Central memory CD8-positive, alpha-beta T cell (primary cell): ENCODE data around the gene ATCAY.
"Not testable (repeated sequence)": the region's sequence is repeated elsewhere in the genome, so short reads cannot be mapped to it uniquely, and the experiment has no call there.

Experiments
- ATAC-seq: fragments of 150-1000 bp; cut with Tn5 transposase; replicated peaks from 2 replicates; pipeline ENCODE4 v1.10.0; 2022; ENCODE audit warnings: mild to moderate bottlenecking, moderate FRiP score, moderate number of reproducible peaks; ENCODE audit not compliant: poor library complexity, severe bottlenecking; ENCODE audit errors: extremely low read depth
- DNase-seq, 2 donors: peaks; one replicate each; pipeline ENCODE4 v3.0.0; 2021; ENCODE audit warnings: low spot score in 2 of 2
- H3K27ac Mint-ChIP-seq: one replicate; pipeline ENCODE4 v1.8.0; 2022; ENCODE audit warnings: low read depth, mild to moderate bottlenecking, moderate library complexity, mixed read lengths
- H3K27me3 Mint-ChIP-seq: one replicate; pipeline ENCODE4 v1.8.0; 2022; ENCODE audit warnings: mixed read lengths
- H3K36me3 Mint-ChIP-seq: one replicate; pipeline ENCODE4 v1.8.0; 2022; ENCODE audit warnings: mild to moderate bottlenecking, moderate library complexity, mixed read lengths; ENCODE audit not compliant: insufficient read depth
- H3K4me1 Mint-ChIP-seq: one replicate; pipeline ENCODE4 v1.8.0; 2022; ENCODE audit warnings: mixed read lengths
- H3K4me3 Mint-ChIP-seq: one replicate; pipeline ENCODE4 v1.8.0; 2022; ENCODE audit warnings: mild to moderate bottlenecking, moderate library complexity, mixed read lengths
- H3K9me3 Mint-ChIP-seq: one replicate; pipeline ENCODE4 v1.8.0; 2022; ENCODE audit warnings: mixed read lengths

The ATCAY gene

GRCh38 chr19:3949997-3950859, 69.7 kb downstream of the ATCAY start:
- DNase-seq (no peak), ATAC-seq (no peak)
- H3K4me3 Mint-ChIP-seq, result peak overlapping the region; percentile 84
- H3K36me3 Mint-ChIP-seq, result peaks cover 3% of the 10 kb centered on the region
- H3K27ac Mint-ChIP-seq, result peak overlapping the region; percentile 93
- no peaks in the 10 kb centered on the region for H3K27me3 Mint-ChIP-seq
- peaks cover 19% of the 10 kb centered on the region for H3K4me1 Mint-ChIP-seq
- H3K9me3 Mint-ChIP-seq, result no peaks in the 10 kb centered on the region

DNA sequence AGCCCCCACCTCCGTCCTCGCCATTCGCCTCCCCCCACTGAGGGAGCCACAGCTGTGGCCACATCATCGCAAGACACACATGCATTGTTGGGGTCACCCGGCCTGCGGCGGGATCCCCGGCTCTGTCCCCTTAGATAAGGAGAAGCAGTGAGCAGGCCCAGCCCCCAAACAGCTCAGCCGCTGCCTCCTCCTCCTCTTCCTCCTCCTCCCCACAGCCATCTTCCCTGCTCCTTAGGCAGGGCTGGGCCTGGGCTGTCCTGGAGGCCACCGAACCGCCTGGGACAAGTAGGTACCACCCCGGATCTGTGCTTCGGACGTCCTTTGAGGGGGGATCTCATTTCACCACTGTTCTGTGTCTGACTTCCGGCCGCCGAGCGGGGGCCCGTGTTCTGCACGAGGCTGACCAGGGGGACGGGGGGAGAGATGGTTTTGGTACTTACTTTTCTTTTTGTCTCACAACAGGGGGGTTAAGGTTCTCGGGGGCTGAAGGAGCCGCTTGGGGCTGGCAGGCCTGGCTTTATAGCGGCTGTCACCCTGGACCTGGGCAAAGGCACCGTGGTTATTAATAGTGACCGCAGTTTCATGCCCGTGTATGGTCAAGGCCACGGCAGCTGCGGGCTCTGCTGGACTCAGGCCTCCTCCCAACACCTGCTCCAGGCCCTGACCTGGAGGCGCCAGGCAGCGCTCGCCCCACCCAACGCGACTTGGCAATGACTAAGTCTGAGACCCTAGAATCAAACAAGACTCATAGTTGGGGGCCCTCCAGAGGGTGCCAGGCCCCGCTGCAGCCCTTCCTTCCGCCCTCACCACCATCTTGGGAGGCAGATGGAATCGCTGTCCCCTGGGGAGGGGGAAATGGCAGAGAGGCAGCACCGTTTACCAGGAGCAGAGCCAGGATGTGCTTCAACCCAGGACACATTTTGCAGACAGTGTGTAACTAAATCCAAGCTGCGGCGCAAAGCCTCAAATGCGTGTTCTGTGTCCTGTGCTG, 70.7 kb downstream of the ATCAY start:
- Mint-ChIP-seq H3K9me3 (no peaks in the 10 kb centered on the region), H3K4me1 (peaks cover 19% of the 10 kb centered on the region), H3K27ac (peak overlapping the region; percentile 93), H3K27me3 (no peaks in the 10 kb centered on the region), H3K36me3 (peaks cover 7% of the 10 kb centered on the region), H3K4me3 (peak overlapping the region; percentile 84)
- peak; percentile 45 for ATAC-seq
- no peak for DNase-seq

- ATAC-seq, H3K27me3 Mint-ChIP-seq, H3K9me3 Mint-ChIP-seq, DNase-seq: not testable (repeated sequence)
- H3K4me1 Mint-ChIP-seq, result peaks cover 19% of the 10 kb centered on the region
- H3K27ac Mint-ChIP-seq, result peak overlapping the region; percentile 93
- H3K36me3 Mint-ChIP-seq, result peaks cover 16% of the 10 kb centered on the region
- H3K4me3 Mint-ChIP-seq, result peak overlapping the region; percentile 27
These were observed 72.3 kb downstream of the ATCAY start for GRCh38 chr19:3952755-3953276.

GRCh38 chr19:3954107-3954506, 73.6 kb downstream of the ATCAY start:
- H3K4me3 Mint-ChIP-seq, result no peak overlapping the region
- H3K27ac Mint-ChIP-seq, result no peak overlapping the region
- DNase-seq (no peak), ATAC-seq (no peak)
- H3K9me3 Mint-ChIP-seq, result no peaks in the 10 kb centered on the region
- H3K27me3 Mint-ChIP-seq, result no peaks in the 10 kb centered on the region
- peaks cover 19% of the 10 kb centered on the region for H3K4me1 Mint-ChIP-seq
- peaks cover 22% of the 10 kb centered on the region for H3K36me3 Mint-ChIP-seq

DNA sequence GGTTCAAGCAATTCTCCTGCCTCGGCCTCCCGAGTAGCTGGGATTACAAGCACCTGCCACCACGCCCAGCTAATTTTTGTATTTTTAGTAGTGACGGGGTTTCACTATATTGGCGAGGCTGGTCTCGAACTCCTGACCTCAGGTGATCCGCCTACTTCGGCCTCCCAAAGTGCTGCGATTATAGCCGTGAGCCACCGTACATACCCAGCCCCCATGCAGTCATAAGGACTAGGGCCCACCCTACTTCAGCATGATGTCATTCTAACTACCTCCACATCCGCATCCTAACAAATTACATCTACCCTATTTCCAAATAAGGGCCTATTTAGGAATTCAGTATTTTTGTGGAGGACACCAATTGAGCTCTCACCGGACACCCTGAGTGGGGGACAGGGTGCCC, 74.8 kb downstream of the ATCAY start:
- Mint-ChIP-seq H3K27ac (peak overlapping the region; percentile 44), H3K36me3 (peaks cover 22% of the 10 kb centered on the region), H3K4me1 (peaks cover 19% of the 10 kb centered on the region)
- H3K27me3 Mint-ChIP-seq, H3K9me3 Mint-ChIP-seq, H3K4me3 Mint-ChIP-seq, ATAC-seq, DNase-seq: not testable (repeated sequence)

DNA sequence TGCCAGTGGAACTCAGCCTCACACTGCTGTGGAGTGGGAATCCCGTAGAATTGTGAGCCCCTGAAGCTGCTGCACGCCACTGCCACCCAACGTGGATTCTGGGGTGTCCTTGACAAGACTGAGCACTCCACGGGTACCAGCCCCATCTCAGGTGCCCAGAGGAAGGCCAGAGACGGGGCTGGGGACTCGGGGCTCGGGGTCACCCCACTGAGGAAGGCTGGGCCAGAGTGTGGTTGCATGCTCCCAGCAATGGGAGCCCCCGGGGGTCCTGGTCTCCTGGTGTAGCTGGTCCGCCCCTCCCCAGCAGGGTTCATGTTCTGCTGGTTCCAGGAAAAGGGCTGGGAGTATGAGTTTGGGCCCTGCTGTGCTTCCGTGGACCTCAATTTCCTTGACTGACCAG, 75.2 kb downstream of the ATCAY start:
- Mint-ChIP-seq H3K27ac (peak overlapping the region; percentile 44), H3K4me1 (peaks cover 19% of the 10 kb centered on the region)

DNA sequence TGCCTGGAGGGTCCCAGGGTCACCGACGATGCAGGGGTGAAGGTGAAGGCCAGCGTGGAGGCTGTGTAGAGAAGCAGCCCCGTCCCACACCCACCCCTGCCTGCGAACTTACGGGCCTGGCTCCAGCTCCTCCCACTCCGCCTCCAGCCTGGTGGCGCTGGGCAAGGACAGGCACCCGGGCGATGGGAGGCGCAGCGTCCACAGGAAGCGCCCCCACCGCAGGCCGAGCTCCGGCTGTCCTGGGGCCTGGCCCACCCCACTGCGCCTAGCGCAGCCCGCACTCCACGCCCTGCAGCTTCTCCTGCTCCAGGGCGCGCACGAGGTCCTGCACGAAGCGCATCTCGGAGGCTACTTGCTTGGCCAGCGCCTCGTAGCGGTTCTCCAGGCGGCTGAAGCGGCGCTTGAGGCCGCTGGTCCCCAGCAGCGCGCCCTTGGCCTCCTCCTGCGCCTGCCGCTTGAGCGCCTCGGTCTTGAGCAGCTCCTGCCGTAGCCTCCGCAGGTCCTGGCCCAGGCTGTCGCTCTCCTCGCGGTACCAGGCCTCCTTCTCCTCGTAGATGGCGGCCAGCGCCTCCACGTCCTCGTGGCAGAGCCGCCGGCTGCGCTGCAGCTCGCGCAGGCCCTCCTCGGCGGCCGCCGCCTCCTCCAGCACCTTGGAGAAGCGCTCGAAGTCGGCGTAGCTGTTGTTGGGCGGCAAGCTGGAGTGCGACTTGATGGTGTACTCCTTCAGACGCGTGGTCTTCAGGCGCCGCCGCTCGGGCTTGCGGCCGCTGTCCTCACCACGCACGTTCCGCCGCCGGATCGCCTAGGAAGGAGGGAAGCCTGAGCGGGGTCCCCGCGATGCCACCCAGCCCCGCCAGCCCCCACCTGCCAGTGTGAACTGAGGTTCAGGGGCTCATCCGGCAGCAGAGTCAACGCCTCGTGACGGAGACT, 78.6 kb downstream of the ATCAY start:
- Mint-ChIP-seq H3K4me3 (no peak overlapping the region), H3K27ac (no peak overlapping the region), H3K27me3 (no peaks in the 10 kb centered on the region), H3K9me3 (no peaks in the 10 kb centered on the region), H3K36me3 (peaks cover 32% of the 10 kb centered on the region), H3K4me1 (no peaks in the 10 kb centered on the region)
- no peak for ATAC-seq
- no peak for DNase-seq

More for the DNA sequence above, 75.2 kb downstream of the ATCAY start:
- ATAC-seq, result no peak
- DNase-seq, result no peak
- Mint-ChIP-seq H3K9me3 (no peaks in the 10 kb centered on the region), H3K27me3 (no peaks in the 10 kb centered on the region), H3K36me3 (peaks cover 22% of the 10 kb centered on the region), H3K4me3 (no peak overlapping the region)

DNA sequence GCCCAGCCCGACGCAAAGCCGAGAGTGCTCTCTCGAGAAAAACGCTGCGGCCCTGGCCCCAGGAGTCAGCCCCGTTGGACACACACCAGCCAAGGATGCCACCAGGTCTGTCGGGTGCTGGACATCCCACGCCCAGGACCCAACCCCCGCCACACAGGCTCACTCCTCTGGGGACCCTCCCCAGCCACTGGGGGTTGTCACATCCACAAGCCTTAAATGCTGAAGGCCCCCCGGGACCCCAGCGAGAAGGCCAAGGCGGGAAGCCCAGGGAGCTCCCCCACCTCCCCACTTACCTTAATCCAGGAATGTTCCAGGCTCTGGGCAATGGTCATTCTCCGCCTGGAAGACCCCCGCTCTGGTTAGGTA, 79.3 kb downstream of the ATCAY start:
- no peak overlapping the region for H3K4me3 Mint-ChIP-seq
- ATAC-seq (no peak), DNase-seq (no peak)
- no peaks in the 10 kb centered on the region for H3K4me1 Mint-ChIP-seq
- peaks cover 35% of the 10 kb centered on the region for H3K36me3 Mint-ChIP-seq
- no peaks in the 10 kb centered on the region for H3K27me3 Mint-ChIP-seq
- H3K27ac Mint-ChIP-seq, result no peak overlapping the region
- no peaks in the 10 kb centered on the region for H3K9me3 Mint-ChIP-seq

DNA sequence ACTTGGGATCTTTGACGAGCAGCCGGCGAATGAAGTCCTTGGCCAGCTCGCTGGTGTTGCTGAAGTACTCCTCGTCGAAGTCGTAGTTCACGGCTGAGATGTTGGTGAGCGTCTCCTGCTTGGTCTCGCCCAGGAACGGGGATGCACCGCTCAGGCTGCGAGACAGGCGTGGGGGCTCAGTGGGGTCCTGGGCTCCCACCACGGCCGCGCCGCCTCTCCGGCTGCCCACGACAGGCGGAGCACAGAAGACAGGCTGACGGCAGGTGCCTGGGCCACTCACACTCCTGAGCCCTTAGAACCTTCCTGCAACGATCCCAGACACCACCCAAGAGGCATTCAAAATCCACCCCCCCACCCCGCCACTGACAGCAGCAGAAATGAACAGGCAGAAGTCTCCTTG, 80.5 kb downstream of the ATCAY start:
- DNase-seq (no peak), ATAC-seq (no peak)
- H3K4me1 Mint-ChIP-seq, result no peaks in the 10 kb centered on the region
- no peaks in the 10 kb centered on the region for H3K9me3 Mint-ChIP-seq
- no peaks in the 10 kb centered on the region for H3K27me3 Mint-ChIP-seq
- H3K27ac Mint-ChIP-seq, result no peak overlapping the region
- peaks cover 32% of the 10 kb centered on the region for H3K36me3 Mint-ChIP-seq
- no peak overlapping the region for H3K4me3 Mint-ChIP-seq

GRCh38 chr19:3963458-3964255, 83.2 kb downstream of the ATCAY start:
- no peak overlapping the region for H3K4me3 Mint-ChIP-seq
- ATAC-seq (no peak), DNase-seq (no peak)
- H3K9me3 Mint-ChIP-seq, result no peaks in the 10 kb centered on the region
- peaks cover 21% of the 10 kb centered on the region for H3K36me3 Mint-ChIP-seq
- no peaks in the 10 kb centered on the region for H3K27me3 Mint-ChIP-seq
- peaks cover 6% of the 10 kb centered on the region for H3K4me1 Mint-ChIP-seq
- H3K27ac Mint-ChIP-seq, result no peak overlapping the region
